GM23338 (cell line): Measurements from ENCODE around the gene PAM.

ENCODE experiments used
- EZH2 ChIP-seq: fragments of 200-600 bp; sonication (generic); IDR thresholded peaks from one replicate; pipeline ENCODE4 v1.8.0; 2017; ENCODE audit warnings: antibody characterized with exemption, mild to moderate bottlenecking, low read depth; ENCODE audit not compliant: unreplicated experiment
- EZH2phosphoT487 ChIP-seq: fragments of 200-600 bp; sonication (generic); IDR thresholded peaks from one replicate; pipeline ENCODE4 v1.8.1; 2018; ENCODE audit warnings: antibody characterized with exemption; ENCODE audit not compliant: unreplicated experiment
- JUNB ChIP-seq: IDR thresholded peaks from one replicate; pipeline ENCODE4 v1.6.1; 2016; ENCODE audit warnings: antibody characterized with exemption; ENCODE audit not compliant: unreplicated experiment
- NANOG ChIP-seq: IDR thresholded peaks from 2 replicates; pipeline ENCODE4 v1.6.1; 2016; ENCODE audit warnings: antibody characterized with exemption, borderline replicate concordance
- POLR2AphosphoS5 ChIP-seq: IDR thresholded peaks from 2 replicates; pipeline ENCODE4 v1.6.1; 2016; ENCODE audit warnings: antibody characterized with exemption, low read depth
- STAT1 ChIP-seq: IDR thresholded peaks from one replicate; pipeline ENCODE4 v1.6.1; 2016; ENCODE audit warnings: antibody characterized with exemption; ENCODE audit not compliant: unreplicated experiment
- ZNF114 ChIP-seq: fragments of 250-450 bp; sonication (Bioruptor Pico); IDR thresholded peaks from 2 replicates; pipeline ENCODE4 v1.5.0; 2020; ENCODE audit warnings: mild to moderate bottlenecking, moderate library complexity
- ZNF331 ChIP-seq: fragments of 250-450 bp; sonication (Bioruptor Pico); IDR thresholded peaks from 2 replicates; pipeline ENCODE4 v1.5.0; 2020; ENCODE audit warnings: low read depth, mild to moderate bottlenecking, moderate library complexity
- TF ChIP-seq, protein P1 (sequence below), 2 experiments: fragments of 200-600 bp in 1 of 2; sonication (generic) in 1 of 2; conservative IDR thresholded peaks; 2 replicates each; pipeline versions ENCODE4 v1.5.1 to v1.6.1; 2016 to 2017; ENCODE audit warnings: antibody characterized with exemption in 2 of 2, low read depth in 2 of 2, mild to moderate bottlenecking in 2 of 2, moderate library complexity in 1 of 2
- TF ChIP-seq, protein P2 (sequence below): IDR thresholded peaks from one replicate; pipeline ENCODE4 v1.6.1; 2018; ENCODE audit warnings: antibody characterized with exemption; ENCODE audit not compliant: unreplicated experiment
- TF ChIP-seq, protein P3 (sequence below): IDR thresholded peaks from 2 replicates; pipeline ENCODE4 v1.6.1; 2016; ENCODE audit warnings: antibody characterized with exemption

DNA sequence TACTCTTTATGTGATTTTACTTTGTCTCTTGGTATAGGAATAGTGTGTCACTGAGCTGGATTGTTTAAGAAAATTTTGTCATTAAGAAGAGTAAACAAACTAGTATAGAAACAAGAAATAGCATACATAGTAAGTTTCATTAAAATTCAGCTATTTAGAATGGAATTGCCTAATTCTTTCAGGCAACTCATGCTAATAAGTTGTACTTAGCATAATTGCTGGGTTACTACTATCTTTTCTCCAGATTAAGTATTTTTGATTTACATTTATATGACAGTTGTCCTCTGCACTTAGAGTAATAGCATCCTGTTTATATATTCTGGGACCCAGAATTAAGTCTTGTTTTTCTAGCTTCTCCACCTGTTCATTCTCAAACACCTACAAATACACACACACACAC is 85.9 kb downstream of the PAM start:
- TF ChIP-seq JUNB (no peak), EZH2phosphoT487 (no peak), POLR2AphosphoS5 (no peak), STAT1 (no peak), EZH2 (no peak), ZNF114 (no peak), ZNF331 (CRISPR knock-in tag) (no peak), NANOG (no peak)
- TF ChIP-seq, protein P1, sequence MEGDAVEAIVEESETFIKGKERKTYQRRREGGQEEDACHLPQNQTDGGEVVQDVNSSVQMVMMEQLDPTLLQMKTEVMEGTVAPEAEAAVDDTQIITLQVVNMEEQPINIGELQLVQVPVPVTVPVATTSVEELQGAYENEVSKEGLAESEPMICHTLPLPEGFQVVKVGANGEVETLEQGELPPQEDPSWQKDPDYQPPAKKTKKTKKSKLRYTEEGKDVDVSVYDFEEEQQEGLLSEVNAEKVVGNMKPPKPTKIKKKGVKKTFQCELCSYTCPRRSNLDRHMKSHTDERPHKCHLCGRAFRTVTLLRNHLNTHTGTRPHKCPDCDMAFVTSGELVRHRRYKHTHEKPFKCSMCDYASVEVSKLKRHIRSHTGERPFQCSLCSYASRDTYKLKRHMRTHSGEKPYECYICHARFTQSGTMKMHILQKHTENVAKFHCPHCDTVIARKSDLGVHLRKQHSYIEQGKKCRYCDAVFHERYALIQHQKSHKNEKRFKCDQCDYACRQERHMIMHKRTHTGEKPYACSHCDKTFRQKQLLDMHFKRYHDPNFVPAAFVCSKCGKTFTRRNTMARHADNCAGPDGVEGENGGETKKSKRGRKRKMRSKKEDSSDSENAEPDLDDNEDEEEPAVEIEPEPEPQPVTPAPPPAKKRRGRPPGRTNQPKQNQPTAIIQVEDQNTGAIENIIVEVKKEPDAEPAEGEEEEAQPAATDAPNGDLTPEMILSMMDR (conservative IDR thresholded peaks at IDR 0.05; ENCODE audit: low read depth in 2 of 2) = no peak
- TF ChIP-seq, protein P2, sequence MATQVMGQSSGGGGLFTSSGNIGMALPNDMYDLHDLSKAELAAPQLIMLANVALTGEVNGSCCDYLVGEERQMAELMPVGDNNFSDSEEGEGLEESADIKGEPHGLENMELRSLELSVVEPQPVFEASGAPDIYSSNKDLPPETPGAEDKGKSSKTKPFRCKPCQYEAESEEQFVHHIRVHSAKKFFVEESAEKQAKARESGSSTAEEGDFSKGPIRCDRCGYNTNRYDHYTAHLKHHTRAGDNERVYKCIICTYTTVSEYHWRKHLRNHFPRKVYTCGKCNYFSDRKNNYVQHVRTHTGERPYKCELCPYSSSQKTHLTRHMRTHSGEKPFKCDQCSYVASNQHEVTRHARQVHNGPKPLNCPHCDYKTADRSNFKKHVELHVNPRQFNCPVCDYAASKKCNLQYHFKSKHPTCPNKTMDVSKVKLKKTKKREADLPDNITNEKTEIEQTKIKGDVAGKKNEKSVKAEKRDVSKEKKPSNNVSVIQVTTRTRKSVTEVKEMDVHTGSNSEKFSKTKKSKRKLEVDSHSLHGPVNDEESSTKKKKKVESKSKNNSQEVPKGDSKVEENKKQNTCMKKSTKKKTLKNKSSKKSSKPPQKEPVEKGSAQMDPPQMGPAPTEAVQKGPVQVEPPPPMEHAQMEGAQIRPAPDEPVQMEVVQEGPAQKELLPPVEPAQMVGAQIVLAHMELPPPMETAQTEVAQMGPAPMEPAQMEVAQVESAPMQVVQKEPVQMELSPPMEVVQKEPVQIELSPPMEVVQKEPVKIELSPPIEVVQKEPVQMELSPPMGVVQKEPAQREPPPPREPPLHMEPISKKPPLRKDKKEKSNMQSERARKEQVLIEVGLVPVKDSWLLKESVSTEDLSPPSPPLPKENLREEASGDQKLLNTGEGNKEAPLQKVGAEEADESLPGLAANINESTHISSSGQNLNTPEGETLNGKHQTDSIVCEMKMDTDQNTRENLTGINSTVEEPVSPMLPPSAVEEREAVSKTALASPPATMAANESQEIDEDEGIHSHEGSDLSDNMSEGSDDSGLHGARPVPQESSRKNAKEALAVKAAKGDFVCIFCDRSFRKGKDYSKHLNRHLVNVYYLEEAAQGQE = no peak
- TF ChIP-seq, protein P3, sequence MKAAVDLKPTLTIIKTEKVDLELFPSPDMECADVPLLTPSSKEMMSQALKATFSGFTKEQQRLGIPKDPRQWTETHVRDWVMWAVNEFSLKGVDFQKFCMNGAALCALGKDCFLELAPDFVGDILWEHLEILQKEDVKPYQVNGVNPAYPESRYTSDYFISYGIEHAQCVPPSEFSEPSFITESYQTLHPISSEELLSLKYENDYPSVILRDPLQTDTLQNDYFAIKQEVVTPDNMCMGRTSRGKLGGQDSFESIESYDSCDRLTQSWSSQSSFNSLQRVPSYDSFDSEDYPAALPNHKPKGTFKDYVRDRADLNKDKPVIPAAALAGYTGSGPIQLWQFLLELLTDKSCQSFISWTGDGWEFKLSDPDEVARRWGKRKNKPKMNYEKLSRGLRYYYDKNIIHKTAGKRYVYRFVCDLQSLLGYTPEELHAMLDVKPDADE = no peak
